Neural progenitor cell (in vitro differentiated cells): ENCODE measurements around the gene UBXN11. TPM values are rescaled to one million over a fixed set of nuclear protein-coding genes. Genes with fewer than 3 reads are reported as not detected.

Experiments used
- DNase-seq: peaks from one replicate; pipeline ENCODE4 v3.0.0-alpha.2; 2016; ENCODE audit warnings: low spot score
- H2AFZ ChIP-seq: fragments of 200-600 bp; sonication (generic); replicated peaks from 2 replicates; pipeline ENCODE4 v1.6.1; 2016; ENCODE audit warnings: antibody characterized with exemption
- H3F3A ChIP-seq: fragments of 200-600 bp; sonication (generic); 2 replicates; pipeline ENCODE4 v1.6.1; 2016; ENCODE audit warnings: antibody characterized with exemption, low read depth
- H3K27ac ChIP-seq: fragments of 200-600 bp; sonication (generic); 2 replicates; pipeline ENCODE4 v1.5.1; 2016; ENCODE audit warnings: mild to moderate bottlenecking
- H3K27me3 ChIP-seq: fragments of 200-600 bp; sonication (generic); 2 replicates; pipeline ENCODE4 v1.6.1; 2016; ENCODE audit warnings: mild to moderate bottlenecking, moderate library complexity
- H3K36me3 ChIP-seq: fragments of 200-600 bp; sonication (generic); 2 replicates; pipeline ENCODE4 v1.5.1; 2016
- H3K4me1 ChIP-seq: fragments of 200-600 bp; sonication (generic); 2 replicates; pipeline ENCODE4 v1.6.1; 2016; ENCODE audit warnings: mixed run types
- H3K4me2 ChIP-seq: fragments of 200-600 bp; sonication (generic); 2 replicates; pipeline ENCODE4 v1.6.1; 2016
- H3K4me3 ChIP-seq: fragments of 200-600 bp; sonication (generic); 2 replicates; pipeline ENCODE4 v1.5.1; 2016
- H3K79me2 ChIP-seq: fragments of 200-600 bp; sonication (generic); 2 replicates; pipeline ENCODE4 v1.6.1; 2016; ENCODE audit warnings: low read depth
- H3K9ac ChIP-seq: fragments of 200-600 bp; sonication (generic); 2 replicates; pipeline ENCODE4 v1.6.1; 2016
- H3K9me3 ChIP-seq: fragments of 200-600 bp; sonication (generic); 2 replicates; pipeline ENCODE4 v1.5.1; 2016; ENCODE audit warnings: low read depth
- H4K20me1 ChIP-seq: fragments of 200-600 bp; sonication (generic); 2 replicates; pipeline ENCODE4 v1.6.1; 2016; ENCODE audit warnings: low read depth
- H3K27ac Mint-ChIP-seq: 3 replicates; pipeline ENCODE4 v1.8.0; 2021; ENCODE audit warnings: mixed read lengths
- H3K27me3 Mint-ChIP-seq: 2 replicates; pipeline ENCODE4 v1.8.0; 2022; ENCODE audit warnings: low read depth, mild to moderate bottlenecking, inconsistent platforms, moderate library complexity, mixed read lengths; ENCODE audit not compliant: insufficient read depth
- H3K36me3 Mint-ChIP-seq: 3 replicates; pipeline ENCODE4 v1.8.0; 2021; ENCODE audit warnings: mixed read lengths
- H3K4me1 Mint-ChIP-seq: 3 replicates; pipeline ENCODE4 v1.8.0; 2021; ENCODE audit warnings: mixed read lengths
- H3K4me3 Mint-ChIP-seq: 3 replicates; pipeline ENCODE4 v1.8.0; 2021; ENCODE audit warnings: mild to moderate bottlenecking, moderate library complexity, mixed read lengths
- H3K9me3 Mint-ChIP-seq: 3 replicates; pipeline ENCODE4 v1.8.0; 2020; ENCODE audit warnings: mixed read lengths
- CTCF ChIP-seq: fragments of 200-600 bp; sonication (generic); IDR thresholded peaks from 2 replicates; pipeline ENCODE4 v1.5.1; 2017; ENCODE audit warnings: antibody characterized with exemption, mild to moderate bottlenecking
- EZH2 ChIP-seq: fragments of 200-600 bp; sonication (generic); IDR thresholded peaks from 2 replicates; pipeline ENCODE4 v1.6.1; 2017; ENCODE audit warnings: antibody characterized with exemption, mild to moderate bottlenecking, moderate library complexity
- EZH2phosphoT487 ChIP-seq: fragments of 200-600 bp; sonication (generic); IDR thresholded peaks from 2 replicates; pipeline ENCODE4 v1.6.1; 2017; ENCODE audit warnings: antibody characterized with exemption
- total RNA-seq: library from RNA; depleted of rRNA; stranded (reverse); fragments of >200 nt; gene quantifications from 2 replicates; pipeline ENCODE4 v1.2.3, GENCODE V29; 2015; ENCODE audit warnings: low replicate concordance

UBXN11 gene
- total RNA-seq, 1 donor from 2014 or later, result 5.9 TPM

- Histone ChIP-seq H3K79me2 (no peaks in the 10 kb centered on the region), H3F3A (peaks cover 5% of the 10 kb centered on the region), H3K9ac (no peak overlapping the region), H4K20me1 (no peaks in the 10 kb centered on the region), H3K9me3 (no peaks in the 10 kb centered on the region), H3K36me3 (no peaks in the 10 kb centered on the region), H3K27me3 (no peaks in the 10 kb centered on the region), H3K27ac (peak overlapping the region; percentile 46), H3K4me3 (no peak overlapping the region), H3K4me2 (no peak overlapping the region), H3K4me1 (peaks cover 25% of the 10 kb centered on the region), H2AFZ (no peak overlapping the region)
- peak overlapping the region; percentile 33 for H3K4me3 Mint-ChIP-seq
- H3K36me3 Mint-ChIP-seq, result no peaks in the 10 kb centered on the region
- peak overlapping the region; percentile 33 for H3K27ac Mint-ChIP-seq
- DNase-seq, result peak; percentile 33
- no peaks in the 10 kb centered on the region for H3K9me3 Mint-ChIP-seq
- H3K27me3 Mint-ChIP-seq, result peaks cover 13% of the 10 kb centered on the region
- TF ChIP-seq EZH2phosphoT487 (no peak), EZH2 (no peak), CTCF (no peak)
- peaks cover 57% of the 10 kb centered on the region for H3K4me1 Mint-ChIP-seq
Observed at GRCh38 chr1:26289158-26290059, 17.0 kb downstream of the UBXN11 start.

- H3K4me1 ChIP-seq, result peaks cover 25% of the 10 kb centered on the region
- H4K20me1 ChIP-seq, result no peaks in the 10 kb centered on the region
- no peaks in the 10 kb centered on the region for H3K79me2 ChIP-seq
- TF ChIP-seq EZH2phosphoT487 (no peak), EZH2 (no peak), CTCF (no peak)
- H3K4me1 Mint-ChIP-seq, result peaks cover 60% of the 10 kb centered on the region
- no peak for DNase-seq
- H3K9me3 ChIP-seq, result no peaks in the 10 kb centered on the region
- peaks cover 13% of the 10 kb centered on the region for H3K27me3 Mint-ChIP-seq
- H3K27ac ChIP-seq, result no peak overlapping the region
- H3K27me3 ChIP-seq, result no peaks in the 10 kb centered on the region
- no peak overlapping the region for H3K27ac Mint-ChIP-seq
- no peak overlapping the region for H3K4me2 ChIP-seq
- no peak overlapping the region for H2AFZ ChIP-seq
- peaks cover 5% of the 10 kb centered on the region for H3F3A ChIP-seq
- H3K9ac ChIP-seq, result no peak overlapping the region
- H3K36me3 ChIP-seq, result no peaks in the 10 kb centered on the region
- no peaks in the 10 kb centered on the region for H3K9me3 Mint-ChIP-seq
- H3K4me3 ChIP-seq, result no peak overlapping the region
- no peaks in the 10 kb centered on the region for H3K36me3 Mint-ChIP-seq
- no peak overlapping the region for H3K4me3 Mint-ChIP-seq
Observed at GRCh38 chr1:26288311-26288941, 18.0 kb downstream of the UBXN11 start.

- TF ChIP-seq EZH2 (no peak), EZH2phosphoT487 (no peak), CTCF (no peak)
- Histone ChIP-seq H3F3A (peaks cover 5% of the 10 kb centered on the region), H3K9ac (no peak overlapping the region), H3K27me3 (no peaks in the 10 kb centered on the region), H3K27ac (no peak overlapping the region), H3K4me2 (no peak overlapping the region), H3K9me3 (no peaks in the 10 kb centered on the region), H3K4me3 (no peak overlapping the region), H3K4me1 (peaks cover 26% of the 10 kb centered on the region), H4K20me1 (peaks cover 2% of the 10 kb centered on the region), H3K79me2 (no peaks in the 10 kb centered on the region), H3K36me3 (no peaks in the 10 kb centered on the region), H2AFZ (no peak overlapping the region)
- H3K4me1 Mint-ChIP-seq, result peaks cover 63% of the 10 kb centered on the region
- peak overlapping the region; percentile 2 for H3K4me3 Mint-ChIP-seq
- peaks cover 13% of the 10 kb centered on the region for H3K27me3 Mint-ChIP-seq
- H3K9me3 Mint-ChIP-seq, result no peaks in the 10 kb centered on the region
- no peak overlapping the region for H3K27ac Mint-ChIP-seq
- no peaks in the 10 kb centered on the region for H3K36me3 Mint-ChIP-seq
- DNase-seq, result no peak
Observed at GRCh38 chr1:26287811-26288210, 18.6 kb downstream of the UBXN11 start.
